K562 (cell line): ENCODE measurements around the gene LRRC10.

Experiments used
- FOS ChIP-seq: IDR thresholded peaks from 3 replicates; pipeline ENCODE4 v1.6.1; 2011; ENCODE audit not compliant: insufficient read length; ENCODE audit errors: extremely low read depth
- MED1 ChIP-seq: sonication (generic); formaldehyde crosslinking; IDR thresholded peaks from 2 replicates; pipeline ENCODE4 v1.8.1; 2023; ENCODE audit warnings: missing genetic modification reagents, borderline replicate concordance
- MYBL2 ChIP-seq, 2 experiments: fragments of 450-650 bp in 1 of 2; sonication (generic) in 1 of 2; formaldehyde crosslinking in 1 of 2; IDR thresholded peaks; 2 replicates each; pipeline versions ENCODE4 v1.6.1 to v1.8.1; 2017 to 2022; ENCODE audit warnings: borderline replicate concordance in 1 of 2, inconsistent platforms in 1 of 2, low read depth in 1 of 2, mild to moderate bottlenecking in 1 of 2, missing genetic modification reagents in 1 of 2, moderate library complexity in 1 of 2
- NR2C1 ChIP-seq, 2 experiments: fragments of 450-650 bp; IDR thresholded peaks; 2 replicates each; pipeline ENCODE4 v1.6.1; 2017; ENCODE audit warnings: mild to moderate bottlenecking in 2 of 2, antibody characterized with exemption in 1 of 2, inconsistent platforms in 1 of 2, missing compliant biosample characterization in 1 of 2, missing genetic modification characterization in 1 of 2
- POLR2A ChIP-seq: fragments of 450-650 bp; conservative IDR thresholded peaks from 2 replicates; pipeline ENCODE4 v1.6.1; 2016
- REST ChIP-seq, 2 experiments: fragments of 450-650 bp; formaldehyde crosslinking in 1 of 2; IDR thresholded peaks; 2 replicates each; pipeline versions ENCODE4 v1.4.0 to v1.6.1; 2014 to 2020; ENCODE audit warnings: mild to moderate bottlenecking in 2 of 2, borderline replicate concordance in 1 of 2, low read depth in 1 of 2
- SMC3 ChIP-seq: conservative IDR thresholded peaks from 2 replicates; pipeline ENCODE4 v1.6.1; 2011; ENCODE audit warnings: low read depth, low read length, improper control_type of control experiment; ENCODE audit not compliant: insufficient read depth
- SREBF2 ChIP-seq: sonication (generic); formaldehyde crosslinking; IDR thresholded peaks from 2 replicates; pipeline ENCODE4 v1.4.0; 2020; ENCODE audit warnings: mild to moderate bottlenecking, missing genetic modification reagents
- YY1 ChIP-seq, 3 experiments: IDR thresholded peaks; 2 replicates each; pipeline ENCODE4 v1.6.1; 2011; ENCODE audit warnings: low read length in 2 of 3, mild to moderate bottlenecking in 2 of 3, moderate library complexity in 2 of 3, borderline replicate concordance in 1 of 3, control low read depth in 1 of 3, low read depth in 1 of 3; ENCODE audit not compliant: insufficient read depth in 3 of 3, insufficient replicate concordance in 2 of 3, control insufficient read depth in 1 of 3, insufficient read length in 1 of 3; ENCODE audit errors: extremely low read depth in 1 of 3
- TF ChIP-seq, protein P1 (sequence below), 3 experiments: IDR thresholded peaks in 2 of 3; conservative IDR thresholded peaks in 1 of 3; 2 replicates each; pipeline ENCODE4 v1.5.1; 2011 to 2012; ENCODE audit warnings: low read length in 3 of 3, mild to moderate bottlenecking in 3 of 3, control low read depth in 2 of 3, improper control_type of control experiment in 1 of 3, inconsistent platforms in 1 of 3, low read depth in 1 of 3, mixed read lengths in 1 of 3, moderate library complexity in 1 of 3; ENCODE audit not compliant: insufficient read depth in 2 of 3
- TF ChIP-seq, protein P2 (sequence below), 3 experiments: fragments of 200-800 bp in 1 of 3; fragments of 250-450 bp in 1 of 3; fragments of 450-650 bp in 1 of 3; sonication (Bioruptor Pico) in 1 of 3; sonication (Bioruptor generic) in 1 of 3; formaldehyde crosslinking in 1 of 3; IDR thresholded peaks; 2 replicates each; pipeline versions ENCODE4 v1.6.1 to v1.8.0; 2016 to 2022; ENCODE audit warnings: mild to moderate bottlenecking in 2 of 3, missing genetic modification characterization in 2 of 3, missing compliant biosample characterization in 1 of 3, moderate library complexity in 1 of 3
- TF ChIP-seq, protein P3 (sequence below): fragments of 250-450 bp; sonication (Bioruptor Pico); IDR thresholded peaks from 2 replicates; pipeline ENCODE4 v1.8.0; 2021; ENCODE audit warnings: mild to moderate bottlenecking, moderate library complexity
- TF ChIP-seq, protein P4 (sequence below): sonication (generic); formaldehyde crosslinking; IDR thresholded peaks from 2 replicates; pipeline ENCODE4 v1.9.0; 2022; ENCODE audit warnings: mild to moderate bottlenecking, missing genetic modification reagents

DNA sequence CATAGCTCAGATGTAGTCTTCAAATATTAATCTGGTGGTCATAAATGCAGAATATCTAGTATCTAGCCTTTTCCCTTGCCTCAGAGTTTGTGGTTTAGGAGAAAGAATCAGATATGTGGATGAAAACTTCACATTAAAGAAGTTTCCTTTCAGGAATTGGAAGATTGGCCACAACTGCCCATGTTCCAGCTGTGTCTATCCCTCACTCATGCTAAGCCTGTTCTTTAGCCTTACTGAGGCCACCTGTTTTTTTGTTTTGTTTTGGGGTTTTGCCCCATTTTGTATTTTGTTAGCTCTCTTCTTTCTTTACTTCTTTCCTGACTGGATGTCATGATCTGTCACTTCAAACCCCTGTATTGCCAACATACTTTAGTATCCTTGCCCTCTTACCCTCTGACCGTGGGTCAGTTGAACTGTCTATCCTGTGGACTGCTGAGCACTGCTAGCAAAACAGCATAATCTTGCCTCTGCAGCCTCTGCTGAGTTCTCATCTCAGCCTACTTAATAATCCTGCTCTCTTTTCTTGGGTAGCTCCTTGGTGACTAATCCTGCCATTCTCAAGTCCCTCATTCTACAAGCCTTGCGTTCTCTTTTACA, 47.4 kb downstream of the LRRC10 start:
- no peak for TF ChIP-seq SREBF2 (CRISPR knock-in tag)
- TF ChIP-seq, protein P1, sequence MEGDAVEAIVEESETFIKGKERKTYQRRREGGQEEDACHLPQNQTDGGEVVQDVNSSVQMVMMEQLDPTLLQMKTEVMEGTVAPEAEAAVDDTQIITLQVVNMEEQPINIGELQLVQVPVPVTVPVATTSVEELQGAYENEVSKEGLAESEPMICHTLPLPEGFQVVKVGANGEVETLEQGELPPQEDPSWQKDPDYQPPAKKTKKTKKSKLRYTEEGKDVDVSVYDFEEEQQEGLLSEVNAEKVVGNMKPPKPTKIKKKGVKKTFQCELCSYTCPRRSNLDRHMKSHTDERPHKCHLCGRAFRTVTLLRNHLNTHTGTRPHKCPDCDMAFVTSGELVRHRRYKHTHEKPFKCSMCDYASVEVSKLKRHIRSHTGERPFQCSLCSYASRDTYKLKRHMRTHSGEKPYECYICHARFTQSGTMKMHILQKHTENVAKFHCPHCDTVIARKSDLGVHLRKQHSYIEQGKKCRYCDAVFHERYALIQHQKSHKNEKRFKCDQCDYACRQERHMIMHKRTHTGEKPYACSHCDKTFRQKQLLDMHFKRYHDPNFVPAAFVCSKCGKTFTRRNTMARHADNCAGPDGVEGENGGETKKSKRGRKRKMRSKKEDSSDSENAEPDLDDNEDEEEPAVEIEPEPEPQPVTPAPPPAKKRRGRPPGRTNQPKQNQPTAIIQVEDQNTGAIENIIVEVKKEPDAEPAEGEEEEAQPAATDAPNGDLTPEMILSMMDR (IDR thresholded peaks at IDR 0.05 in 2 of 3, conservative IDR thresholded peaks at IDR 0.05 in 1 of 3; ENCODE audit: insufficient read depth in 2 of 3, low read depth in 1 of 3, low read length in 3 of 3) = no peak
- no peak for TF ChIP-seq MYBL2 (IDR thresholded peaks at IDR 0.05; ENCODE audit: low read depth)
- no peak for TF ChIP-seq MYBL2 (CRISPR knock-in tag; IDR thresholded peaks at IDR 0.05; ENCODE audit: borderline replicate concordance)
- TF ChIP-seq POLR2A = no peak
- no peak for TF ChIP-seq YY1 (IDR thresholded peaks at IDR 0.05; ENCODE audit: borderline replicate concordance in 1 of 3, control insufficient read depth in 1 of 3, extremely low read depth in 1 of 3, insufficient read depth in 3 of 3, insufficient read length in 1 of 3, insufficient replicate concordance in 2 of 3, low read depth in 1 of 3, low read length in 2 of 3)
- no peak for TF ChIP-seq REST (IDR thresholded peaks at IDR 0.05; ENCODE audit: borderline replicate concordance)
- no peak for TF ChIP-seq REST (CRISPR knock-in tag; IDR thresholded peaks at IDR 0.05; ENCODE audit: low read depth)
- TF ChIP-seq, protein P2, sequence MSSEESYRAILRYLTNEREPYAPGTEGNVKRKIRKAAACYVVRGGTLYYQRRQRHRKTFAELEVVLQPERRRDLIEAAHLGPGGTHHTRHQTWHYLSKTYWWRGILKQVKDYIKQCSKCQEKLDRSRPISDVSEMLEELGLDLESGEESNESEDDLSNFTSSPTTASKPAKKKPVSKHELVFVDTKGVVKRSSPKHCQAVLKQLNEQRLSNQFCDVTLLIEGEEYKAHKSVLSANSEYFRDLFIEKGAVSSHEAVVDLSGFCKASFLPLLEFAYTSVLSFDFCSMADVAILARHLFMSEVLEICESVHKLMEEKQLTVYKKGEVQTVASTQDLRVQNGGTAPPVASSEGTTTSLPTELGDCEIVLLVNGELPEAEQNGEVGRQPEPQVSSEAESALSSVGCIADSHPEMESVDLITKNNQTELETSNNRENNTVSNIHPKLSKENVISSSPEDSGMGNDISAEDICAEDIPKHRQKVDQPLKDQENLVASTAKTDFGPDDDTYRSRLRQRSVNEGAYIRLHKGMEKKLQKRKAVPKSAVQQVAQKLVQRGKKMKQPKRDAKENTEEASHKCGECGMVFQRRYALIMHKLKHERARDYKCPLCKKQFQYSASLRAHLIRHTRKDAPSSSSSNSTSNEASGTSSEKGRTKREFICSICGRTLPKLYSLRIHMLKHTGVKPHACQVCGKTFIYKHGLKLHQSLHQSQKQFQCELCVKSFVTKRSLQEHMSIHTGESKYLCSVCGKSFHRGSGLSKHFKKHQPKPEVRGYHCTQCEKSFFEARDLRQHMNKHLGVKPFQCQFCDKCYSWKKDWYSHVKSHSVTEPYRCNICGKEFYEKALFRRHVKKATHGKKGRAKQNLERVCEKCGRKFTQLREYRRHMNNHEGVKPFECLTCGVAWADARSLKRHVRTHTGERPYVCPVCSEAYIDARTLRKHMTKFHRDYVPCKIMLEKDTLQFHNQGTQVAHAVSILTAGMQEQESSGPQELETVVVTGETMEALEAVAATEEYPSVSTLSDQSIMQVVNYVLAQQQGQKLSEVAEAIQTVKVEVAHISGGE (CRISPR knock-in tag; IDR thresholded peaks at IDR 0.05) = no peak
- no peak for TF ChIP-seq MED1 (CRISPR knock-in tag)
- no peak for TF ChIP-seq NR2C1 (IDR thresholded peaks at IDR 0.05)
- TF ChIP-seq NR2C1 (tag; IDR thresholded peaks at IDR 0.05) = no peak
- TF ChIP-seq FOS = no peak
- TF ChIP-seq, protein P3, sequence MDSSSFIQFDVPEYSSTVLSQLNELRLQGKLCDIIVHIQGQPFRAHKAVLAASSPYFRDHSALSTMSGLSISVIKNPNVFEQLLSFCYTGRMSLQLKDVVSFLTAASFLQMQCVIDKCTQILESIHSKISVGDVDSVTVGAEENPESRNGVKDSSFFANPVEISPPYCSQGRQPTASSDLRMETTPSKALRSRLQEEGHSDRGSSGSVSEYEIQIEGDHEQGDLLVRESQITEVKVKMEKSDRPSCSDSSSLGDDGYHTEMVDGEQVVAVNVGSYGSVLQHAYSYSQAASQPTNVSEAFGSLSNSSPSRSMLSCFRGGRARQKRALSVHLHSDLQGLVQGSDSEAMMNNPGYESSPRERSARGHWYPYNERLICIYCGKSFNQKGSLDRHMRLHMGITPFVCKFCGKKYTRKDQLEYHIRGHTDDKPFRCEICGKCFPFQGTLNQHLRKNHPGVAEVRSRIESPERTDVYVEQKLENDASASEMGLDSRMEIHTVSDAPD (CRISPR knock-in tag) = no peak
- TF ChIP-seq, protein P4, sequence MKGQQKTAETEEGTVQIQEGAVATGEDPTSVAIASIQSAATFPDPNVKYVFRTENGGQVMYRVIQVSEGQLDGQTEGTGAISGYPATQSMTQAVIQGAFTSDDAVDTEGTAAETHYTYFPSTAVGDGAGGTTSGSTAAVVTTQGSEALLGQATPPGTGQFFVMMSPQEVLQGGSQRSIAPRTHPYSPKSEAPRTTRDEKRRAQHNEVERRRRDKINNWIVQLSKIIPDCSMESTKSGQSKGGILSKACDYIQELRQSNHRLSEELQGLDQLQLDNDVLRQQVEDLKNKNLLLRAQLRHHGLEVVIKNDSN (CRISPR knock-in tag) = no peak
- no peak for TF ChIP-seq SMC3
